ENCODE measurements around the gene TCF19.

The TCF19 gene

GRCh38 chr6:31210741-31211532 lies 52.5 kb downstream of the TCF19 start:
- DNase-seq, result no peak

Data from T-helper 1 cell (primary cell).